GM18873 (cell line): ENCODE results near the gene HMGXB3.
"Not testable (repeated sequence)": the region's sequence is repeated elsewhere in the genome, so short reads cannot be mapped to it uniquely, and the experiment has no call there.

ENCODE experiments used
- ATAC-seq: cut with Tn5 transposase; IDR thresholded peaks from one replicate; pipeline ENCODE4 v1.9.1; 2021; ENCODE audit warnings: mild to moderate bottlenecking, moderate library complexity, moderate number of reproducible peaks; ENCODE audit not compliant: unreplicated experiment, low FRiP score

Gene HMGXB3

GRCh38 chr5:150082374-150082773 is 81.8 kb downstream of the HMGXB3 start:
- no peak for ATAC-seq

GRCh38 chr5:150082889-150083288 is 82.3 kb downstream of the HMGXB3 start:
- no peak for ATAC-seq

GRCh38 chr5:150084754-150085153 is 84.2 kb downstream of the HMGXB3 start:
- ATAC-seq = not testable (repeated sequence)

GRCh38 chr5:150085191-150085912 is 84.8 kb downstream of the HMGXB3 start:
- ATAC-seq = no peak

GRCh38 chr5:150085950-150086715 is 85.6 kb downstream of the HMGXB3 start, which contains the start of gene CSF1R:
TSS of gene CSF1R (minus strand) at chr5:150086554. CDS start at chr5:150086427, 127 bp downstream.
- ATAC-seq = no peak

GRCh38 chr5:150092159-150092787 is 91.7 kb downstream of the HMGXB3 start:
- ATAC-seq = no peak

- ATAC-seq = no peak
Observed at GRCh38 chr5:150097152-150097551, 96.6 kb downstream of the HMGXB3 start.

GRCh38 chr5:150101023-150101422 is 100.5 kb downstream of the HMGXB3 start:
- no peak for ATAC-seq
